ENCODE data around the gene MLLT6.
A peak's percentile ranks its signal among the peaks of the same experiment; 100 is the strongest.

MLLT6 gene

GRCh38 chr17:38746004-38746848, 41.2 kb downstream of the MLLT6 start:
- DNase-seq = no peak

- no peak for DNase-seq
These were observed 41.9 kb downstream of the MLLT6 start for GRCh38 chr17:38746849-38747462.

- DNase-seq = no peak
These were observed 42.5 kb downstream of the MLLT6 start for GRCh38 chr17:38747463-38748148.

- DNase-seq = no peak
These were observed 43.2 kb downstream of the MLLT6 start, which contains the start of gene PCGF2 for GRCh38 chr17:38748149-38748891. Gene PCGF2, minus strand, starts transcription at chr17:38748336. Its CDS starts 7,934 bp downstream, at chr17:38740402.

GRCh38 chr17:38748892-38749222, 43.8 kb downstream of the MLLT6 start:
- no peak for DNase-seq

- peak; percentile 61 to 64 for DNase-seq
These were observed 44.4 kb downstream of the MLLT6 start for GRCh38 chr17:38749223-38750043.

- no peak for DNase-seq
These were observed 44.9 kb downstream of the MLLT6 start for GRCh38 chr17:38750044-38750311.

GRCh38 chr17:38750312-38751121, 45.4 kb downstream of the MLLT6 start:
- no peak for DNase-seq

GRCh38 chr17:38751144-38751807, 46.2 kb downstream of the MLLT6 start:
- DNase-seq = no peak

GRCh38 chr17:38751808-38752307, 46.8 kb downstream of the MLLT6 start:
- DNase-seq = peak; percentile 68 to 97

- peak; percentile 99 to 100 for DNase-seq
These were observed 47.4 kb downstream of the MLLT6 start, which contains the start of gene PSMB3 for GRCh38 chr17:38752308-38753070. Gene PSMB3, plus strand, starts transcription at chr17:38752741. Its CDS starts 86 bp downstream, at chr17:38752827.

- DNase-seq = no peak
These were observed 48.0 kb downstream of the MLLT6 start for GRCh38 chr17:38753071-38753506.

- no peak for DNase-seq
These were observed 56.5 kb downstream of the MLLT6 start for GRCh38 chr17:38761612-38762011.

- no peak for DNase-seq
These were observed 57.2 kb downstream of the MLLT6 start for GRCh38 chr17:38762231-38762630.

GRCh38 chr17:38766341-38766740, 61.3 kb downstream of the MLLT6 start:
- DNase-seq = no peak

GRCh38 chr17:38768417-38768816, 63.3 kb downstream of the MLLT6 start:
- DNase-seq = no peak

GRCh38 chr17:38773258-38773657, 68.2 kb downstream of the MLLT6 start:
- DNase-seq = no peak

- DNase-seq = no peak
These were observed 72.7 kb downstream of the MLLT6 start for GRCh38 chr17:38777641-38778250.
